Astrocyte of the cerebellum (primary cell): ENCODE measurements around the gene CACNA1S.

ENCODE experiments used
- DNase-seq: peaks from one replicate; pipeline ENCODE4 v3.0.0-alpha.2; 2011; ENCODE audit warnings: low read depth
- H3K4me3 ChIP-seq: 2 replicates; pipeline ENCODE4 v1.5.1; 2011; ENCODE audit warnings: mild to moderate bottlenecking, low read depth, low read length, moderate library complexity
- CTCF ChIP-seq: IDR thresholded peaks from 2 replicates; pipeline ENCODE4 v1.5.1; 2012; ENCODE audit warnings: low read length, low read depth, moderate library complexity, mild to moderate bottlenecking; ENCODE audit errors: missing control alignments
- in situ Hi-C: cut with HindIII; loops from 2 replicates; pipeline ENCODE4 v1.10.0; 2017; ENCODE audit warnings: low sequenced_read_pairs

CACNA1S gene

GRCh38 chr1:200990114-200990513 is 122.1 kb downstream of the CACNA1S start:
- no peak for TF ChIP-seq CTCF
- in situ Hi-C loops: no loop called here
- DNase-seq: no peak
- no peak overlapping the region for H3K4me3 ChIP-seq
